ENCODE results near the gene ATP5F1D.
"Not testable (repeated sequence)": the region's sequence is repeated elsewhere in the genome, so short reads cannot be mapped to it uniquely, and the experiment has no call there.

The ATP5F1D gene

GRCh38 chr19:1246265-1247087, 4.9 kb downstream of the ATP5F1D start:
- H3K9ac ChIP-seq (ENCODE audit: low read length); H3K9me3 ChIP-seq (ENCODE audit: low read length); H3K4me3 ChIP-seq (ENCODE audit: low read depth in 1 of 2, low read length in 2 of 2); H3K27me3 ChIP-seq (ENCODE audit: control insufficient read depth in 1 of 2, insufficient read depth in 2 of 2, low read length in 2 of 2); H3K36me3 ChIP-seq (ENCODE audit: insufficient read depth, low read length): not testable (repeated sequence)
- peaks cover 52% of the 10 kb centered on the region for H3K4me1 ChIP-seq (ENCODE audit: insufficient read depth, low read length)
- peak overlapping the region; percentile 95 for H3K27ac ChIP-seq (ENCODE audit: low read depth, low read length)

GRCh38 chr19:1247748-1248138, 6.2 kb downstream of the ATP5F1D start:
- peak overlapping the region in 1 of 2 donors; percentile 63 for H3K4me3 ChIP-seq (ENCODE audit: low read depth in 1 of 2, low read length in 2 of 2)

GRCh38 chr19:1248139-1248785, 6.7 kb downstream of the ATP5F1D start, which contains the start of gene MIDN:
Gene MIDN, plus strand, starts transcription at chr19:1248583. Its CDS starts 1,714 bp downstream, at chr19:1250297.
- H3K4me1 ChIP-seq (ENCODE audit: insufficient read depth, low read length) = peaks cover 41% of the 10 kb centered on the region
- no peaks in the 10 kb centered on the region for H3K9me3 ChIP-seq (ENCODE audit: low read length)
- peak within 1 kb of the TSS; percentile 39 for H3K9ac ChIP-seq (ENCODE audit: low read length)
- H3K27me3 ChIP-seq (ENCODE audit: control insufficient read depth in 1 of 2, insufficient read depth in 2 of 2, low read length in 2 of 2) = no peaks in the 10 kb centered on the region
- peak within 1 kb of the TSS; percentile 61 to 63 for H3K4me3 ChIP-seq (ENCODE audit: low read depth in 1 of 2, low read length in 2 of 2)
- peaks cover 4% of the 10 kb centered on the region for H3K36me3 ChIP-seq (ENCODE audit: insufficient read depth, low read length)
- peak within 1 kb of the TSS; percentile 99 for H3K27ac ChIP-seq (ENCODE audit: low read depth, low read length)

More at GRCh38 chr19:1247748-1248138, 6.2 kb downstream of the ATP5F1D start:
- no peaks in the 10 kb centered on the region for H3K9me3 ChIP-seq (ENCODE audit: low read length)
- H3K9ac ChIP-seq (ENCODE audit: low read length) = peak overlapping the region; percentile 33
- H3K4me1 ChIP-seq (ENCODE audit: insufficient read depth, low read length) = peaks cover 46% of the 10 kb centered on the region
- H3K27ac ChIP-seq (ENCODE audit: low read depth, low read length) = peak overlapping the region; percentile 99
- no peaks in the 10 kb centered on the region for H3K27me3 ChIP-seq (ENCODE audit: control insufficient read depth in 1 of 2, insufficient read depth in 2 of 2, low read length in 2 of 2)
- H3K36me3 ChIP-seq (ENCODE audit: insufficient read depth, low read length) = peaks cover 4% of the 10 kb centered on the region

GRCh38 chr19:1248786-1249297, 7.3 kb downstream of the ATP5F1D start:
- Histone ChIP-seq H3K4me3 (ENCODE audit: low read depth in 1 of 2, low read length in 2 of 2) (peak overlapping the region; percentile 61 to 63), H3K9ac (ENCODE audit: low read length) (peak overlapping the region; percentile 39), H3K9me3 (ENCODE audit: low read length) (no peaks in the 10 kb centered on the region), H3K27me3 (ENCODE audit: control insufficient read depth in 1 of 2, insufficient read depth in 2 of 2, low read length in 2 of 2) (no peaks in the 10 kb centered on the region), H3K4me1 (ENCODE audit: insufficient read depth, low read length) (peaks cover 40% of the 10 kb centered on the region), H3K36me3 (ENCODE audit: insufficient read depth, low read length) (peaks cover 1% of the 10 kb centered on the region), H3K27ac (ENCODE audit: low read depth, low read length) (peak overlapping the region; percentile 99)

- H3K4me1 ChIP-seq (ENCODE audit: insufficient read depth, low read length) = peaks cover 40% of the 10 kb centered on the region
- H3K36me3 ChIP-seq (ENCODE audit: insufficient read depth, low read length) = peaks cover 4% of the 10 kb centered on the region
- no peak overlapping the region for H3K9ac ChIP-seq (ENCODE audit: low read length)
- H3K27ac ChIP-seq (ENCODE audit: low read depth, low read length) = peak overlapping the region; percentile 88
- H3K4me3 ChIP-seq (ENCODE audit: low read depth in 1 of 2, low read length in 2 of 2) = peak overlapping the region; percentile 53 to 64
- no peaks in the 10 kb centered on the region for H3K9me3 ChIP-seq (ENCODE audit: low read length)
- no peaks in the 10 kb centered on the region for H3K27me3 ChIP-seq (ENCODE audit: control insufficient read depth in 1 of 2, insufficient read depth in 2 of 2, low read length in 2 of 2)
Observed at GRCh38 chr19:1249298-1249989, 7.9 kb downstream of the ATP5F1D start.

- peak overlapping the region; percentile 79 for H3K27ac ChIP-seq (ENCODE audit: low read depth, low read length)
- H3K9ac ChIP-seq (ENCODE audit: low read length) = no peak overlapping the region
- H3K27me3 ChIP-seq (ENCODE audit: control insufficient read depth in 1 of 2, insufficient read depth in 2 of 2, low read length in 2 of 2) = no peaks in the 10 kb centered on the region
- H3K4me1 ChIP-seq (ENCODE audit: insufficient read depth, low read length) = peaks cover 40% of the 10 kb centered on the region
- peak overlapping the region; percentile 53 to 64 for H3K4me3 ChIP-seq (ENCODE audit: low read depth in 1 of 2, low read length in 2 of 2)
- no peaks in the 10 kb centered on the region for H3K9me3 ChIP-seq (ENCODE audit: low read length)
- peaks cover 9% of the 10 kb centered on the region for H3K36me3 ChIP-seq (ENCODE audit: insufficient read depth, low read length)
Observed at GRCh38 chr19:1249990-1250436, 8.5 kb downstream of the ATP5F1D start.

- peaks cover 34% of the 10 kb centered on the region for H3K4me1 ChIP-seq (ENCODE audit: insufficient read depth, low read length)
- H3K27ac ChIP-seq (ENCODE audit: low read depth, low read length) = peak overlapping the region; percentile 100
- H3K9ac ChIP-seq (ENCODE audit: low read length) = peak overlapping the region; percentile 78
- peak overlapping the region; percentile 43 to 75 for H3K4me3 ChIP-seq (ENCODE audit: low read depth in 1 of 2, low read length in 2 of 2)
- no peaks in the 10 kb centered on the region for H3K9me3 ChIP-seq (ENCODE audit: low read length)
- peaks cover 16% of the 10 kb centered on the region for H3K36me3 ChIP-seq (ENCODE audit: insufficient read depth, low read length)
- H3K27me3 ChIP-seq (ENCODE audit: control insufficient read depth in 1 of 2, insufficient read depth in 2 of 2, low read length in 2 of 2) = no peaks in the 10 kb centered on the region
Observed at GRCh38 chr19:1250437-1251260, 9.1 kb downstream of the ATP5F1D start.

- H3K9ac ChIP-seq (ENCODE audit: low read length) = peak overlapping the region; percentile 78
- H3K4me3 ChIP-seq (ENCODE audit: low read depth in 1 of 2, low read length in 2 of 2) = peak overlapping the region; percentile 43 to 75
- H3K27ac ChIP-seq (ENCODE audit: low read depth, low read length) = peak overlapping the region; percentile 100
- peaks cover 26% of the 10 kb centered on the region for H3K4me1 ChIP-seq (ENCODE audit: insufficient read depth, low read length)
- H3K36me3 ChIP-seq (ENCODE audit: insufficient read depth, low read length) = peaks cover 21% of the 10 kb centered on the region
- H3K9me3 ChIP-seq (ENCODE audit: low read length) = no peaks in the 10 kb centered on the region
- no peaks in the 10 kb centered on the region for H3K27me3 ChIP-seq (ENCODE audit: control insufficient read depth in 1 of 2, insufficient read depth in 2 of 2, low read length in 2 of 2)
Observed at GRCh38 chr19:1251330-1252220, 10.0 kb downstream of the ATP5F1D start.

GRCh38 chr19:1252221-1252820, 10.8 kb downstream of the ATP5F1D start:
- Histone ChIP-seq H3K9me3 (ENCODE audit: low read length) (no peaks in the 10 kb centered on the region), H3K9ac (ENCODE audit: low read length) (peak overlapping the region; percentile 78), H3K36me3 (ENCODE audit: insufficient read depth, low read length) (peaks cover 27% of the 10 kb centered on the region), H3K4me3 (ENCODE audit: low read depth in 1 of 2, low read length in 2 of 2) (peak overlapping the region; percentile 43 to 75), H3K27me3 (ENCODE audit: control insufficient read depth in 1 of 2, insufficient read depth in 2 of 2, low read length in 2 of 2) (no peaks in the 10 kb centered on the region), H3K4me1 (ENCODE audit: insufficient read depth, low read length) (peaks cover 25% of the 10 kb centered on the region), H3K27ac (ENCODE audit: low read depth, low read length) (peak overlapping the region; percentile 100)
